GM18868 (cell line): ENCODE data around the gene WDR45.

ENCODE experiments used
- ATAC-seq: cut with Tn5 transposase; IDR thresholded peaks from one replicate; pipeline ENCODE4 v1.9.1; 2021; ENCODE audit warnings: mild to moderate bottlenecking, moderate library complexity; ENCODE audit not compliant: unreplicated experiment

The WDR45 gene

DNA sequence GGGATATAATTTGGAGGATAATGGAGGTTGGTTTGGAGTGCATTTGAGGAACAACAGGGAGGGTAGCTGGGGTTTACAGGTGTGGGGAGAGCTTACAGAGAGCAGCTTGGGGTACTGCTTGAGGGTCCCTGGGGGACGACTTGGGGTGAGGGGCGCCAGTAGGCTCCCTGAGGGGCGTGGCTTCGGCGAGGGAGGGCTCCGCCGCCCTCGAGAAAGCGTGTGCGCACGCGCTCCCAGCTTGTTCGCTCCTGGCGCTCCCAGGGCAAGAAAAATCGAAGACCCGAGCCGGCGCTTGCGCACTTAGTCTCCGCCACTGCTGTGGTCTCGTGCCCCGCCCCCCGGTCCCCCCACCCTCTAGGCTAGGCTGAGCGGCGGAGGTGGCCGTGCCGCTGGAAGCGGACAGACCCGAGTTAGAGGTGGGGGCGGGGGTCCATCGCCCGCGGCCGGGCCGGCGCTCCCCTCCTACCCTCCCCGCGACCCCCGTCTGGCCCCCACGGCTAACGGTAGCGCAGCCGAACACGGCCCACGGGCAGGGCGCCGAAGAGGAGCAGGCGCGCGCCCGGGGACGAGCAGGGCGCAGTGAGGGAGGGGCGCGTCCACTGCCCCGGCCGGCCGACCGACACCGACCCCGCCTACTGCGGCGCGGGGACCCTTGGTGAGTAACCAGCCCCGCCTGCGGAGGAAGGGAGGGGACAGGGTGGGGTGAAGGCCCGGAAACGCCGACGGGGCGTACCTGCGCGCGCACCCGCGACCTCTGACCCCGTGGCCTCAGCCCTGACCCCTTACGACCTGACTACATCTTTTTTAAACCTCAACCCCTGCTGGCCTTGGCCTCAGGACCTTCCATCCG is 26.2 kb downstream of the WDR45 start:
- ATAC-seq = no peak

DNA sequence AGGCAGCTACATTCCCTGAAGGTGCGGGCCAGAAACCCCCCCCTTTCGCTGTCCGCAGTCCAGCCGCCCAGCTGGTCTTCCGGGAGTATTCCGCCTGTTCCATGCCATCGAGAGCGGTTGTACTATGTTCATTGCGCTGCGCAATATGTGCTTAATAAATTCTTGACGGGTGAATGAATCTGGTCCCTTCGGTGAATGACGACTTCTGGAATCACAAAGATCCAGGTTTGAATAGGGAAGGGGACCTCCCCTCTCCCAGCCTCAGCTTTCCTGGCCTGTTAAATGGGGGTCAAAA is 35.8 kb downstream of the WDR45 start:
- no peak for ATAC-seq

DNA sequence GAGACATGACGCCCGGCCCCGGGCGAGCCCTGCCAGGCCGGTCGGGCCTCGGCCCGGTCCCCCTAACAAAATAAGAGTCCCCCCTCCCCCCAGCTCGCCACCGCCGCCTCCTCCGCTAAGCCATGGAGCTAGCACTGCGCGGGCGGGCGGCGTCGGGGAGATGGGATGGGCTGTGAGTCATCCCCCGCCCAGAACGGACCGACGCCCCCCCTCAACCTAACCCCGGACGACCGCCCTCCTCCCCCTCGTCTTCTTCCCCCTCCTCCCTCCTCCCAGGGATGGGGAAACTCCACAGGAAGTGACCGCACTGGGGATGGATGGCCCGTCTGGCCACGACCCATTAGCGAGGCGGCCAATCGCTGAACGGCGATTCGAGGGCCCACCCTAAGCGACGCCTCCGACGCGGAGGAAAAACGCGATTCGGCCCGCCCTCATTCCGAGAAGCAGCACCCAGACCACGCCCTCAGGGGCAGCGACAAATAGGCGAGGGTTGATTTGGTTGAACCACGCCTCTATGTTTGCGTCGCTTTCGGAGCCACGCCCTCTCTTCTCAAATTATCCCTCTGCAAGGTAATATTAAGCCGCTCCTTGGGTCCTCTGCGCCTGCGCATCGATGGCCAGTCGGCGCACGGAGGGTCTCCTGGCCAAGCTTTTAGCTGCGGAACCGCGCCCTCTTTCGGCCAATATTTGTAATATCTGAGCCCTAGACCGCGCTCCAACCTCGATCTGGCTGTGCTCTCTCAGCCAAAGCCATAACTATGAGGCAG is 36.3 kb downstream of the WDR45 start, which contains the start of gene TFE3:
Gene TFE3 (minus strand): TSS at position 138 of the 767 bp plus-strand sequence. CDS start 131 bp downstream, at position 7.
- peak; percentile 90 for ATAC-seq

DNA sequence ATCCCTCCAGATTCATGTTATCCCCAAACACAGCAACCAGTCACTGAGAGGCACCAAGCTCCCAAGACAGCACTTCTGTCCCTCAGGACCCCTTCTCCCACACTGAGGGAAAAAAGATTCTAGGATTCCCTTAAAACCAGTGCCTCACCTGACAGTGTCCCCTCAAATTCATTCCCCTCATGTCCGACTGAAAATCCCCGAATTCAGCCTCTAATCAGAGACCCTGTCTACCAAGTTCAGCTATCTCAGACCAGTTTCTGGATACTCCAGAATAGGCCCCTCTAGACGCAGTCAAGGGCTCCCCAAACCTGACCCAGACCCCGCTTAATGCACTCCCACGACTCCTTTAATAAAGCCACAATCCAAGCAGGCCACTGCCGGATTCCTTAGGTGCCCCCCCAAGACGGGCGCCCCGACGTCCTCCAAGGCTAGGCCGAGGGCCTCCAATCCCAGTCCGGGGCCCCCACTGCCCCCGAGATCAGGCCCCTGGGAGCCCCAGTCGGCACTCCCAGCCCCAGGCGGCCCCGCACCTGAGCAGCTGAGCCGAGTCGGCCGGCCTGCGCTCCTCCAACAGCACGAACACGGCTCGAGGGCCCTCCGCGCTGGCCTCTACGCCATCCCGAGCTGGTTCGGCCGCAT is 37.0 kb downstream of the WDR45 start:
- no peak for ATAC-seq

DNA sequence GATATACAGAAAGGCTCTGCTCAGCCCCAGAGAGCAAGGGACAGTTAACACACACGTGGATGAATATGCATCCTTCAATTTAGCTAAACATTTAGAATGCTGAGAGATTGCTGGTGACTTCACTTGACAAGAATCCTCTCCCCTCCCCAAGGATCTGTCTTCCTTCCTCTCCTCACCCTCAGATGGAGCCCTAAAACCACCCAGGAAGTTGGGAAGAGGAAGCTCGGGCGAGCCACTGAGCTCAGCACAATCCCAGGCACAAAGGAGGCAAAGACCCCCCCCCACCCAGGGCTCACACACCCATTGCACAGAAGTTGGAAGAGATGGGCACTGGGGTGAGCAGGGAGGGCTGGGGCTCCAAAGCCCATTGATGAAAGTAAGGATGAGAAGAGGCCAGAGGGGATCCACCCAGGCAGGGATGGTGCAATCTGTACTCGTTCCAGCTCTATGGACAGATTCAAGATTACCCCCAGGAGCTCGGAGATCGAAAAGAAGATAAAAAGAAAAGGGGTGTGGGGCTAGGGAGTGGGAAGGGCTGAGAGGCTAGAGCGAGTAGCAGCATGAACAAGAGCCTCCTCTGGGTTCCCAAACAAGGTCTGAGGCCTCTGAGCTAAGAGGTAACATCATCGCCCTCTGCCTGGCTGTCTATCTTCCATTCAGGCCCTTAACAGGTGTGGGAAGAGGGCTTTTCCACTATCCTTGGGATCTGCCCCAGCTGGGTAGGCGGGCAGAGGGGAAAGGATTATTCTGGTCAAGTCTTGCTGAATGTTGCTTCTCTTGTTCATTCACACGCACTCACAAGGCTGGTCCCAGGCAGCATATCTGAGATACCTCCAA is 37.7 kb downstream of the WDR45 start:
- no peak for ATAC-seq

DNA sequence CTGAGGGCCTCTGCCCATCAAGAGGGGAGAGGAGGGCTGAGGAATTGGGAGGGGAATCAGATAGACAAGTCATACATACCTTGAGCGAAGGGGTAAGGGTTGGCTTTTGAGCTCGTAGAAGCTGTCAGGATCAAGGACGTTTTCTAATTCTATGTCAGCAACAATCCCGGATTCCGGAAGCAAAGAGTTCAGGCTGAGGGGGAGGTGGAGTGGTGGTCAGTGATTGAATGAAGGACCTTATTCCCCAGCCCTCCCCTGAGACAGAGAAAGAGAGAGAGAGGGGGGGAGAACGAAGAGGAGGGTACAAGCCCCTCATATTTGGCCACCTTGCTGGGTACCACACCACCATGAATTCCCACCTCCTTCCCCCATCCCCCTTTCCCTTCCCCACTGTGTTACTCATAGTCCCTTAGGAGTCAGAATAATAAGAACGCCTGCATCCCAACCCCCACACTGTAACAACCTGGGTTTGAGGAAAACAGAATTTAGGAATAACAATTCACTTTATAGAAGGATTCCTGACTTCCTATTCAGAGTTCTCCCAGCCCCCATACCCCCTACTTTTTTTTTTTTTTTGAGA is 39.2 kb downstream of the WDR45 start:
- no peak for ATAC-seq

DNA sequence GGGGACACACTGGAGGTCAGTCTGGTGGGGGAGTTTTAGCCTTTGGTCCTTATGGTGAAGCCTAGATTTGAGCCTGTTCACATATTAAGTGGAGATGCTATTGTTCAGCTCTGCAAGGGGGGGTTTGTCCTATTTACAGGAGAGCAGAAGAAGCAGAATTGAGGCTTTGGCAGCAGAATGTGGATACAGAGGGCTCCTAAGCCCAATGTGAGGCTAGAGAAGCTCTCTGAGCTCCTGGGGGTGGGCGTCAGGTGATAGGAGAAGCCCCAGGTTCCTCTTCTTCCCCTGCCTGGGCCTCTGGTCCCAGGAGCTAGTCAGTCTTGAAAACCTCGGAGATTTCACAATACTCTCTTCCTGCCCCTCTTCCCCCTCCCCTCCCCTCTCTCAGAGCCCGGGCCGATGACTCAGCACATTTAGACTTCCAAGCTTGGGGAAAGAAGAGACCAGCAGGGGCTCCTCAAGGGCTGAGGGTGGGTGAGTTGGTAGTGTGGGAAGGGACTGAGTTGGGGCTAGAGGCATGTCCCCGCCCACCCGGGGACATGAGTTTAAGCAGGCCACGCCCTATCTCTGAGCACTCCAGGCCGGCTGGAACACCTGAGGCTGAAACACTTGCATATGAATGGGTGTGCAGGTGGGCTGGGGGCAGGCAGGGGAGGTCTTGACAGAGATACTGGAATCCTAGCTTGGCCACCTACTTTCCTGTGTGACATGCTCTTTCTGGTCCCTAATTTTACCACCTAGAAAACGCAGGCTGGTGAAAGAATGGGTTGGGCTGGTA is 39.9 kb downstream of the WDR45 start:
- ATAC-seq = peak; percentile 28

DNA sequence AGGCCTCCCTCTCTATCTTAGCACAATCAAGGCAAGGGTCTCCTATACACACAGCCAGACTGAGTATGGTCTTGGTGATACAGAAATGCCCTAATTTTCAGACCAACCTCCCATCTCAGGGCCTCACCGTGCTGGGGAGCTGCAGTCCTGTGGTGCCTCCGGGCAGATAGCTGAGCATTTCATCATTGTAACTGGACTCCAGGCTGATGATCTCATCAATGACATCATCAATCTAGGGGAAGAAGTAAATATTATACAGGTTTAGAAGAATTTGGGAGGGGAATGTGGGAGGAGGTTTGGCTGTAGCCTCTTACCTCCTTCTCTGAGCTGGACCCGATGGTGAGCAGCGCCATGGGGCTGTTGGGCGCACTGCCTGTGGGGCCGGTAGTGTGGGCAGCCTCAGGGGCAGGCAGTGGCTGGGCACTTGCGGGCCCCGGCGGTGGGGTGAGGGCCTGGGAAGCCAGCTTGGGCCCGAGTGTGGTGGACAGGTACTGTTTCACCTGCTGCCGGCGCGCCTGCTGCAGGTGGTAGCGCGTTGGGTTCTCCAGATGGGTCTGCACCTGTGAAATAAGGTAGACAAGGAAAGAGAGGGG is 41.7 kb downstream of the WDR45 start:
- ATAC-seq = no peak

DNA sequence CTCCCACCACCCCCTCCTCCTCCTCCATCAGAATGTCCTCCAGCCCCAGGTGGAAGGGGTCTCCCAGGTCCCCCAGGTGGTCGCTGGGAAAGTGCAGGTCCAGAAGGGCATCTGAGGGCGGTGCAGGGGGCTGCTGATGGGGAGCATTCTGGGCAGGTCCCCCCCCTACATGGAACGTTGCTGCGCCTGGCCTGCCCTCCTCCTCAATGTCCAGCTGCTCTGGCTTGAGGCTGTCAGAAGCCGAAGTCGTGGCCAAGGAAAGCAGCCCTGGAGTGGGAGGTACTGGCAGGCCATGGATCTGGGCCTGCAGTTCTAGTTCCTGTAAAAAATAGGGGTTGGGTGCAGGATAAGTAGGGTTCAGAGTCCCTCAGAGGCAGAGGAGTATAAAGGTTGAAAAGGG is 49.4 kb downstream of the WDR45 start:
- no peak for ATAC-seq

DNA sequence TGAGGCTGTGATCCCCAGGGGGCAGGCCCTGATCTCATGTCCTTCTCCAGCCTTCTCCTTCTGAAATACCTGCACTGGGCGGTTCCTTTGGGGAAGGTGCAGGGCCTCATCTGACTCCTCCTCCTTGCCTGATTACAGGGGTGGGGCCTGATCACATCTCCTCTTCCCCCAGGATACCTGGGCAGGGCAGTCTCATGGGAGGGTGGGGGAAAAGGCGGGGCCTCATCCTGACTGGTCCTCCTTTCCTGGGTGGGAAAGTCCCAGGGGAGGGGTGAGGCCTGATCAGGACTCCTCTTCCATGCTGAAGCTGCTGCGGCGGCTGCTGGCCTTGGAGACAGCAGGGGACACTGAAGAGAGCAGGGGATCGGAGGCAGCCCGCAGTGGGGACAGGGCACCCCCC is 49.8 kb downstream of the WDR45 start:
- ATAC-seq = no peak
